HepG2 (cell line): ENCODE results near the gene CAPN10. TPM values are rescaled to one million over a fixed set of nuclear protein-coding genes. Genes with fewer than 3 reads are reported as not detected.

Experiments used
- HDAC6 ChIP-seq: fragments of 200-600 bp; sonication (generic); IDR thresholded peaks from 2 replicates; pipeline ENCODE4 v1.7.0; 2017; ENCODE audit warnings: mild to moderate bottlenecking, antibody characterized with exemption, low read length, low read depth
- IRX3 ChIP-seq: sonication (generic); formaldehyde crosslinking; IDR thresholded peaks from 2 replicates; pipeline ENCODE4 v1.8.1; 2023; ENCODE audit warnings: mild to moderate bottlenecking, low read depth, missing genetic modification reagents, borderline replicate concordance
- MIER3 ChIP-seq: IDR thresholded peaks from 2 replicates; pipeline ENCODE4 v1.6.1; 2016; ENCODE audit warnings: missing compliant biosample characterization, borderline replicate concordance
- MYC ChIP-seq: sonication (generic); formaldehyde crosslinking; IDR thresholded peaks from 2 replicates; pipeline ENCODE4 v1.9.0; 2021; ENCODE audit warnings: missing genetic modification reagents, borderline replicate concordance
- SOX6 ChIP-seq, 2 experiments: fragments of 450-650 bp in 1 of 2; sonication (generic) in 1 of 2; formaldehyde crosslinking in 1 of 2; IDR thresholded peaks; 2 replicates each; pipeline versions ENCODE4 v1.4.0 to v1.6.1; 2017 to 2020; ENCODE audit warnings: antibody characterized with exemption in 1 of 2, mild to moderate bottlenecking in 1 of 2, missing genetic modification reagents in 1 of 2
- ZBTB21 ChIP-seq: sonication (generic); formaldehyde crosslinking; IDR thresholded peaks from 2 replicates; pipeline ENCODE4 v1.4.0; 2020; ENCODE audit warnings: missing genetic modification reagents
- ZBTB3 ChIP-seq: sonication (generic); formaldehyde crosslinking; IDR thresholded peaks from 2 replicates; pipeline ENCODE4 v1.4.0; 2020; ENCODE audit warnings: low read depth, mild to moderate bottlenecking, moderate library complexity, missing genetic modification reagents, borderline replicate concordance
- ZMAT5 ChIP-seq: sonication (generic); formaldehyde crosslinking; IDR thresholded peaks from 2 replicates; pipeline ENCODE4 v1.5.0; 2020; ENCODE audit warnings: mild to moderate bottlenecking, low read depth, missing genetic modification reagents, borderline replicate concordance
- ZMYM4 ChIP-seq: sonication (generic); formaldehyde crosslinking; IDR thresholded peaks from 2 replicates; pipeline ENCODE4 v1.8.1; 2023; ENCODE audit warnings: mild to moderate bottlenecking, missing genetic modification reagents
- ZNF549 ChIP-seq: sonication (generic); formaldehyde crosslinking; IDR thresholded peaks from 2 replicates; pipeline ENCODE4 v1.5.0; 2020; ENCODE audit warnings: missing genetic modification reagents
- ZNF674 ChIP-seq: sonication (generic); formaldehyde crosslinking; IDR thresholded peaks from 2 replicates; pipeline ENCODE4 v1.5.0; 2020; ENCODE audit warnings: low read depth, mild to moderate bottlenecking, missing genetic modification reagents
- ZNF678 ChIP-seq: sonication (generic); formaldehyde crosslinking; IDR thresholded peaks from 2 replicates; pipeline ENCODE4 v1.4.0; 2020; ENCODE audit warnings: mild to moderate bottlenecking, missing genetic modification reagents
- polyA plus RNA-seq, 8 experiments: library from polyadenylated mRNA; depleted of rRNA in 3 of 8; stranded (reverse) in 7 of 8; unstranded in 1 of 8; fragments of >200 nt; fragmentation: Illumina TruSeq in 4 of 8; extraction: Trizol in 4 of 8; gene quantifications; 2 replicates each; pipeline versions ENCODE4 v1.2.1 to v1.2.3, GENCODE V29; 2011 to 2016; ENCODE audit warnings: low read depth in 4 of 8, missing spikeins in 1 of 8, mixed read lengths in 1 of 8; ENCODE audit not compliant: insufficient read depth in 1 of 8
- total RNA-seq, 5 experiments: library from RNA; depleted of rRNA; stranded (reverse); fragments of >200 nt; fragmentation: Illumina TruSeq; extraction: Trizol; gene quantifications; 2 replicates each; pipeline ENCODE4 v1.2.3, GENCODE V29; 2016; ENCODE audit warnings: low read depth in 1 of 5
- TF ChIP-seq, protein P1 (sequence below), 2 experiments: IDR thresholded peaks; 2 replicates each; pipeline ENCODE4 v1.6.1; 2011 to 2012; ENCODE audit warnings: low read length in 2 of 2, borderline replicate concordance in 1 of 2, low read depth in 1 of 2, mild to moderate bottlenecking in 1 of 2, moderate library complexity in 1 of 2
- TF ChIP-seq, protein P2 (sequence below): sonication (generic); formaldehyde crosslinking; IDR thresholded peaks from 2 replicates; pipeline ENCODE4 v1.4.0; 2020; ENCODE audit warnings: missing genetic modification reagents

The CAPN10 gene
- total and polyA plus RNA-seq, 2 of the 13 experiments (the other 11 are each of a cell fraction or from before 2014, with no cell fraction given), result 27.6 to 32.4 TPM

- TF ChIP-seq, protein P1, sequence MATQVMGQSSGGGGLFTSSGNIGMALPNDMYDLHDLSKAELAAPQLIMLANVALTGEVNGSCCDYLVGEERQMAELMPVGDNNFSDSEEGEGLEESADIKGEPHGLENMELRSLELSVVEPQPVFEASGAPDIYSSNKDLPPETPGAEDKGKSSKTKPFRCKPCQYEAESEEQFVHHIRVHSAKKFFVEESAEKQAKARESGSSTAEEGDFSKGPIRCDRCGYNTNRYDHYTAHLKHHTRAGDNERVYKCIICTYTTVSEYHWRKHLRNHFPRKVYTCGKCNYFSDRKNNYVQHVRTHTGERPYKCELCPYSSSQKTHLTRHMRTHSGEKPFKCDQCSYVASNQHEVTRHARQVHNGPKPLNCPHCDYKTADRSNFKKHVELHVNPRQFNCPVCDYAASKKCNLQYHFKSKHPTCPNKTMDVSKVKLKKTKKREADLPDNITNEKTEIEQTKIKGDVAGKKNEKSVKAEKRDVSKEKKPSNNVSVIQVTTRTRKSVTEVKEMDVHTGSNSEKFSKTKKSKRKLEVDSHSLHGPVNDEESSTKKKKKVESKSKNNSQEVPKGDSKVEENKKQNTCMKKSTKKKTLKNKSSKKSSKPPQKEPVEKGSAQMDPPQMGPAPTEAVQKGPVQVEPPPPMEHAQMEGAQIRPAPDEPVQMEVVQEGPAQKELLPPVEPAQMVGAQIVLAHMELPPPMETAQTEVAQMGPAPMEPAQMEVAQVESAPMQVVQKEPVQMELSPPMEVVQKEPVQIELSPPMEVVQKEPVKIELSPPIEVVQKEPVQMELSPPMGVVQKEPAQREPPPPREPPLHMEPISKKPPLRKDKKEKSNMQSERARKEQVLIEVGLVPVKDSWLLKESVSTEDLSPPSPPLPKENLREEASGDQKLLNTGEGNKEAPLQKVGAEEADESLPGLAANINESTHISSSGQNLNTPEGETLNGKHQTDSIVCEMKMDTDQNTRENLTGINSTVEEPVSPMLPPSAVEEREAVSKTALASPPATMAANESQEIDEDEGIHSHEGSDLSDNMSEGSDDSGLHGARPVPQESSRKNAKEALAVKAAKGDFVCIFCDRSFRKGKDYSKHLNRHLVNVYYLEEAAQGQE (IDR thresholded peaks at IDR 0.05; ENCODE audit: borderline replicate concordance in 1 of 2, low read depth in 1 of 2, low read length in 2 of 2), result no peak
- TF ChIP-seq SOX6 (IDR thresholded peaks at IDR 0.05) (no peak), SOX6 (CRISPR knock-in tag; IDR thresholded peaks at IDR 0.05) (peak; percentile 80), ZNF674 (CRISPR knock-in tag) (no peak), ZBTB21 (CRISPR knock-in tag) (no peak), ZMAT5 (CRISPR knock-in tag) (no peak), MIER3 (CRISPR knock-in tag) (peak; percentile 74; the same call in 1 of the 2 replicates), MYC (peak; percentile 98), ZNF549 (CRISPR knock-in tag) (no peak), IRX3 (CRISPR knock-in tag) (no peak), ZBTB3 (CRISPR knock-in tag) (0 out of 2 replicates have a peak, but pooled peaks have one; percentile 26), HDAC6 (no peak), ZNF678 (no peak), ZMYM4 (CRISPR knock-in tag) (no peak)
- TF ChIP-seq, protein P2, sequence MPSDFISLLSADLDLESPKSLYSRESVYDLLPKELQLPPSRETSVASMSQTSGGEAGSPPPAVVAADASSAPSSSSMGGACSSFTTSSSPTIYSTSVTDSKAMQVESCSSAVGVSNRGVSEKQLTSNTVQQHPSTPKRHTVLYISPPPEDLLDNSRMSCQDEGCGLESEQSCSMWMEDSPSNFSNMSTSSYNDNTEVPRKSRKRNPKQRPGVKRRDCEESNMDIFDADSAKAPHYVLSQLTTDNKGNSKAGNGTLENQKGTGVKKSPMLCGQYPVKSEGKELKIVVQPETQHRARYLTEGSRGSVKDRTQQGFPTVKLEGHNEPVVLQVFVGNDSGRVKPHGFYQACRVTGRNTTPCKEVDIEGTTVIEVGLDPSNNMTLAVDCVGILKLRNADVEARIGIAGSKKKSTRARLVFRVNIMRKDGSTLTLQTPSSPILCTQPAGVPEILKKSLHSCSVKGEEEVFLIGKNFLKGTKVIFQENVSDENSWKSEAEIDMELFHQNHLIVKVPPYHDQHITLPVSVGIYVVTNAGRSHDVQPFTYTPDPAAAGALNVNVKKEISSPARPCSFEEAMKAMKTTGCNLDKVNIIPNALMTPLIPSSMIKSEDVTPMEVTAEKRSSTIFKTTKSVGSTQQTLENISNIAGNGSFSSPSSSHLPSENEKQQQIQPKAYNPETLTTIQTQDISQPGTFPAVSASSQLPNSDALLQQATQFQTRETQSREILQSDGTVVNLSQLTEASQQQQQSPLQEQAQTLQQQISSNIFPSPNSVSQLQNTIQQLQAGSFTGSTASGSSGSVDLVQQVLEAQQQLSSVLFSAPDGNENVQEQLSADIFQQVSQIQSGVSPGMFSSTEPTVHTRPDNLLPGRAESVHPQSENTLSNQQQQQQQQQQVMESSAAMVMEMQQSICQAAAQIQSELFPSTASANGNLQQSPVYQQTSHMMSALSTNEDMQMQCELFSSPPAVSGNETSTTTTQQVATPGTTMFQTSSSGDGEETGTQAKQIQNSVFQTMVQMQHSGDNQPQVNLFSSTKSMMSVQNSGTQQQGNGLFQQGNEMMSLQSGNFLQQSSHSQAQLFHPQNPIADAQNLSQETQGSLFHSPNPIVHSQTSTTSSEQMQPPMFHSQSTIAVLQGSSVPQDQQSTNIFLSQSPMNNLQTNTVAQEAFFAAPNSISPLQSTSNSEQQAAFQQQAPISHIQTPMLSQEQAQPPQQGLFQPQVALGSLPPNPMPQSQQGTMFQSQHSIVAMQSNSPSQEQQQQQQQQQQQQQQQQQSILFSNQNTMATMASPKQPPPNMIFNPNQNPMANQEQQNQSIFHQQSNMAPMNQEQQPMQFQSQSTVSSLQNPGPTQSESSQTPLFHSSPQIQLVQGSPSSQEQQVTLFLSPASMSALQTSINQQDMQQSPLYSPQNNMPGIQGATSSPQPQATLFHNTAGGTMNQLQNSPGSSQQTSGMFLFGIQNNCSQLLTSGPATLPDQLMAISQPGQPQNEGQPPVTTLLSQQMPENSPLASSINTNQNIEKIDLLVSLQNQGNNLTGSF (CRISPR knock-in tag), result no peak
Measured at GRCh38 chr2:240579771-240580614, 6.5 kb upstream of the CAPN10 start (continued).
